Psoas muscle (tissue), 8 donors: ENCODE results near the gene ZNF460. TPM values are rescaled to one million over a fixed set of nuclear protein-coding genes. Genes with fewer than 3 reads are reported as not detected.

Source experiments
- ATAC-seq, 4 donors: fragments of 200-7000 bp; cut with Tn5 transposase; one replicate each; pipeline ENCODE4 v1.9.1; 2020; ENCODE audit warnings: moderate library complexity in 3 of 4, mild to moderate bottlenecking in 2 of 4
- DNase-seq, 2 donors: peaks; one replicate each; pipeline ENCODE4 v3.0.0-alpha.2; 2020
- H3K27ac ChIP-seq: fragments of 200-600 bp; one replicate; pipeline ENCODE4 v1.8.0; 2022
- H3K27me3 ChIP-seq, 3 donors: fragments of 200-600 bp in 1 of 3; one replicate each; pipeline versions ENCODE4 v1.6.1 to v1.8.0; 2013 to 2022; ENCODE audit warnings: low read length in 2 of 3, mild to moderate bottlenecking in 2 of 3, moderate library complexity in 1 of 3; ENCODE audit not compliant: insufficient read depth in 3 of 3
- H3K36me3 ChIP-seq, 2 donors: fragments of 200-600 bp in 1 of 2; one replicate each; pipeline versions ENCODE4 v1.6.1 to v1.8.0; 2013 to 2022; ENCODE audit warnings: low read depth in 1 of 2, mild to moderate bottlenecking in 1 of 2, moderate library complexity in 1 of 2; ENCODE audit not compliant: insufficient read depth in 1 of 2
- H3K4me1 ChIP-seq: fragments of 200-600 bp; one replicate; pipeline ENCODE4 v1.8.0; 2022
- H3K4me3 ChIP-seq: fragments of 200-600 bp; one replicate; pipeline ENCODE4 v1.8.0; 2022; ENCODE audit warnings: mild to moderate bottlenecking
- H3K9me3 ChIP-seq: fragments of 200-600 bp; one replicate; pipeline ENCODE4 v1.8.0; 2022
- WGBS, 3 donors: extraction: QIAGEN DNeasy Blood & Tissue Kit; methylation state at CpG; one replicate each; pipeline versions ENCODE4 v1.1.6 to v1.1.7; 2013; 5-methylcytosine and 5-hydroxymethylcytosine counted together
- intact Hi-C, 2 donors: fragments of 100-400 bp; cut with DNase I; formaldehyde crosslinking; loops; one replicate each; pipeline versions ENCODE4 v1.11.0 to v1.14.2; 2022
- polyA plus RNA-seq, 3 donors: library from polyadenylated mRNA; stranded (reverse); fragments of 200-250 nt; gene quantifications; one replicate each; pipeline ENCODE4 v1.2.3, GENCODE V29; 2013
- total RNA-seq, 4 donors: library from RNA; stranded (reverse); fragmentation: NEBNext Ultra II Directional in 2 of 4; extraction: Animal tissue kit (Norgen Biotek cat#: 25700) in 2 of 4; gene quantifications; one replicate each; pipeline versions ENCODE4 v1.2.1 to v1.2.4, GENCODE V29; 2021 to 2023
- TF ChIP-seq, protein P1 (sequence below): fragments of 200-600 bp; IDR thresholded peaks from one replicate; pipeline ENCODE4 v1.8.0; 2022; ENCODE audit warnings: antibody characterized with exemption
- donor health status: healthy with polysubstance abuse.
- donor health status: DM: no; HTN: no; CAD: no; lungs with moderate emphysema.
- donor health status: Bipolar disorder and iron deficiency.
- donor health status: healthy.
- donor health status: DM: yes; HTN: yes; CAD: no.
- donor health status: DM: no; HTN: no; CAD: no.
- donor health status: DM: no; HTN: no; CAD: no.
- donor health status: DM: yes; HTN: yes; CAD: no.

The ZNF460 gene
- total and polyA plus RNA-seq, 7 donors = 1.0 to 54.0 (median 30.1) TPM

- intact Hi-C loops = loop anchor here in 1 of 2 donors (10.0 kb wide), 1 partner anchor 80 kb away; the partner anchor contains the start of gene ZNF805
- no peaks in the 10 kb centered on the region for H3K27me3 ChIP-seq
- ATAC-seq (no peak), DNase-seq (no peak)
- TF ChIP-seq, protein P1, sequence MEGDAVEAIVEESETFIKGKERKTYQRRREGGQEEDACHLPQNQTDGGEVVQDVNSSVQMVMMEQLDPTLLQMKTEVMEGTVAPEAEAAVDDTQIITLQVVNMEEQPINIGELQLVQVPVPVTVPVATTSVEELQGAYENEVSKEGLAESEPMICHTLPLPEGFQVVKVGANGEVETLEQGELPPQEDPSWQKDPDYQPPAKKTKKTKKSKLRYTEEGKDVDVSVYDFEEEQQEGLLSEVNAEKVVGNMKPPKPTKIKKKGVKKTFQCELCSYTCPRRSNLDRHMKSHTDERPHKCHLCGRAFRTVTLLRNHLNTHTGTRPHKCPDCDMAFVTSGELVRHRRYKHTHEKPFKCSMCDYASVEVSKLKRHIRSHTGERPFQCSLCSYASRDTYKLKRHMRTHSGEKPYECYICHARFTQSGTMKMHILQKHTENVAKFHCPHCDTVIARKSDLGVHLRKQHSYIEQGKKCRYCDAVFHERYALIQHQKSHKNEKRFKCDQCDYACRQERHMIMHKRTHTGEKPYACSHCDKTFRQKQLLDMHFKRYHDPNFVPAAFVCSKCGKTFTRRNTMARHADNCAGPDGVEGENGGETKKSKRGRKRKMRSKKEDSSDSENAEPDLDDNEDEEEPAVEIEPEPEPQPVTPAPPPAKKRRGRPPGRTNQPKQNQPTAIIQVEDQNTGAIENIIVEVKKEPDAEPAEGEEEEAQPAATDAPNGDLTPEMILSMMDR = no peak
- peaks cover 14 to 67% of the 10 kb centered on the region in 2 donors for H3K36me3 ChIP-seq
- H3K9me3 ChIP-seq = peaks cover 23% of the 10 kb centered on the region
- peaks cover 12% of the 10 kb centered on the region for H3K4me1 ChIP-seq
- no peak overlapping the region for H3K27ac ChIP-seq
- H3K4me3 ChIP-seq = no peak overlapping the region
These were observed 44.7 kb downstream of the ZNF460 start for GRCh38 chr19:57324992-57325391.

DNA sequence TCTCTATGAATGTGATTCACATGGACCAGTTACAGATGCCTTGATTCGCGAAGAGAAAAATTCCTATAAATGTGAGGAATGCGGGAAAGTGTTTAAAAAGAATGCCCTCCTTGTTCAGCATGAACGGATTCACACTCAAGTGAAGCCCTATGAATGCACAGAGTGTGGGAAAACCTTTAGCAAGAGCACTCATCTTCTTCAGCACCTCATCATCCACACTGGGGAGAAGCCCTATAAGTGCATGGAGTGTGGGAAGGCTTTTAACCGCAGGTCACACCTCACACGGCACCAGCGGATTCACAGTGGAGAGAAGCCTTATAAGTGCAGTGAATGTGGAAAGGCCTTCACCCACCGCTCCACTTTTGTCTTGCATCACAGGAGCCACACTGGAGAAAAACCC, 47.7 kb downstream of the ZNF460 start:
- intact Hi-C loops = loop anchor here in 1 of 2 donors (10.0 kb wide), 1 partner anchor 83 kb away; the partner anchor contains the start of gene ZNF805
- no peak overlapping the region for H3K4me3 ChIP-seq
- H3K4me1 ChIP-seq = no peaks in the 10 kb centered on the region
- 93 to 96% (median 94%) methylated on average over 8 of the region's 8 CpGs for WGBS, 3 donors
- H3K27ac ChIP-seq = no peak overlapping the region
- TF ChIP-seq, protein P1 = no peak
- H3K9me3 ChIP-seq = peaks cover 23% of the 10 kb centered on the region
- no peaks in the 10 kb centered on the region for H3K27me3 ChIP-seq
- no peak for ATAC-seq
- H3K36me3 ChIP-seq = peaks cover 14 to 74% of the 10 kb centered on the region in 2 donors
- no peak for DNase-seq

DNA sequence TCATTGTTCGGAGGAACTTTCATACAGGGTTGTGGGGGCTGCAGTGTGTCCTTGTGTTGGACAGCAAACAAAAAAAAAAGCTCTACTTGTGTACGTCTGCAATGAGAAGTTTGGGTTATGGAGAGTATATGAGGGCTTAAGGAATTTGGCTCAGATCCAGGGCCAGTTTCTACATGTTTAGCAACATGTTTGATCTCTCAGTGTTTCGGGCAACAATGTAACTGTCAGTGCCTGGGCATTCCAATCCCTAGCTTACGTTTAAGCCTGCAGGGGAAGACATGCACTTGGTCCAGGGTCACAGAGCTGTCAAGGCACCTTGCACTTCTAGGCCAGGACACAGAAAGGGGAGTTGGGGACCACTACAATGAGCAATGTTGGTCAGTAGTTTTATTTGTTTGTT, 53.9 kb downstream of the ZNF460 start:
- no peak for ATAC-seq
- H3K36me3 ChIP-seq = peaks cover 0 to 13% of the 10 kb centered on the region in 2 donors
- intact Hi-C loops = no loop called here
- no peaks in the 10 kb centered on the region for H3K27me3 ChIP-seq
- TF ChIP-seq, protein P1 = no peak
- H3K4me3 ChIP-seq = no peak overlapping the region
- DNase-seq = no peak
- H3K4me1 ChIP-seq = peaks cover 7% of the 10 kb centered on the region
- H3K9me3 ChIP-seq = peaks cover under 1% of the 10 kb centered on the region
- 86 to 91% (median 91%) methylated on average over 4 of the region's 4 CpGs for WGBS, 3 donors
- no peak overlapping the region for H3K27ac ChIP-seq

GRCh38 chr19:57338877-57339276, 58.6 kb downstream of the ZNF460 start:
- Histone ChIP-seq H3K36me3 (no peaks in the 10 kb centered on the region), H3K4me1 (peaks cover 7% of the 10 kb centered on the region), H3K27me3 (no peaks in the 10 kb centered on the region), H3K27ac (peak overlapping the region; percentile 85), H3K4me3 (no peak overlapping the region), H3K9me3 (no peaks in the 10 kb centered on the region)
- DNase-seq (no peak), ATAC-seq (peak; percentile 93 to 95 (median 94))
- 25 to 39% (median 31%) methylated on average over 3 of the region's 3 CpGs for WGBS, 3 donors
- intact Hi-C loops = no loop called here
- TF ChIP-seq, protein P1 = no peak

GRCh38 chr19:57342582-57342981, 62.3 kb downstream of the ZNF460 start:
- H3K4me1 ChIP-seq = peaks cover 7% of the 10 kb centered on the region
- intact Hi-C loops = no loop called here
- no peak overlapping the region for H3K27ac ChIP-seq
- 65 to 80% (median 71%) methylated on average over 6 of the region's 6 CpGs for WGBS, 3 donors
- H3K27me3 ChIP-seq = no peaks in the 10 kb centered on the region
- DNase-seq = no peak
- H3K36me3 ChIP-seq = no peaks in the 10 kb centered on the region
- TF ChIP-seq, protein P1 = no peak
- no peak for ATAC-seq
- no peak overlapping the region for H3K4me3 ChIP-seq
- no peaks in the 10 kb centered on the region for H3K9me3 ChIP-seq
